DMS53 treated with DMSO at 0.1 percent for 48 hours (cell line): Measurements from ENCODE around the gene LSAMP.
"Not testable (repeated sequence)": the region's sequence is repeated elsewhere in the genome, so short reads cannot be mapped to it uniquely, and the experiment has no call there.

Experiments
- DNase-seq: peaks from one replicate; lab custom pipeline; 2025; ENCODE audit not compliant: unreplicated experiment; lab: John Stamatoyannopoulos, UW

LSAMP gene

GRCh38 chr3:115819785-115820384 is 625.4 kb downstream of the LSAMP start:
- DNase-seq = peak; percentile 66

- peak; percentile 15 for DNase-seq
Measured at GRCh38 chr3:115814778-115815380, 630.4 kb downstream of the LSAMP start.

GRCh38 chr3:115814006-115814405 is 631.3 kb downstream of the LSAMP start:
- DNase-seq = no peak

- DNase-seq = no peak
Measured at GRCh38 chr3:115808816-115809215, 636.5 kb downstream of the LSAMP start.

- DNase-seq = no peak
Measured at GRCh38 chr3:115808244-115808643, 637.0 kb downstream of the LSAMP start.

GRCh38 chr3:115806501-115806900 is 638.8 kb downstream of the LSAMP start:
- DNase-seq = no peak

GRCh38 chr3:115805520-115805919 is 639.8 kb downstream of the LSAMP start:
- DNase-seq = no peak

- no peak for DNase-seq
Measured at GRCh38 chr3:115804713-115805119, 640.6 kb downstream of the LSAMP start.

GRCh38 chr3:115804200-115804599 is 641.1 kb downstream of the LSAMP start:
- DNase-seq = no peak

GRCh38 chr3:115803661-115804060 is 641.6 kb downstream of the LSAMP start:
- DNase-seq = no peak

- no peak for DNase-seq
Measured at GRCh38 chr3:115800489-115801075, 644.7 kb downstream of the LSAMP start.

- not testable (repeated sequence) for DNase-seq
Measured at GRCh38 chr3:115800065-115800464, 645.2 kb downstream of the LSAMP start.

- DNase-seq = peak; percentile 38
Measured at GRCh38 chr3:115792206-115792955, 652.9 kb downstream of the LSAMP start.

- not testable (repeated sequence) for DNase-seq
Measured at GRCh38 chr3:115791271-115792153, 653.8 kb downstream of the LSAMP start.

GRCh38 chr3:115790759-115791158 is 654.5 kb downstream of the LSAMP start:
- peak; percentile 45 for DNase-seq

- no peak for DNase-seq
Measured at GRCh38 chr3:115789481-115789880, 655.8 kb downstream of the LSAMP start.

GRCh38 chr3:115788921-115789470 is 656.3 kb downstream of the LSAMP start:
- no peak for DNase-seq

GRCh38 chr3:115787818-115788217 is 657.5 kb downstream of the LSAMP start:
- DNase-seq = no peak

GRCh38 chr3:115785782-115786181 is 659.5 kb downstream of the LSAMP start:
- no peak for DNase-seq

- no peak for DNase-seq
Measured at GRCh38 chr3:115784739-115785536, 660.3 kb downstream of the LSAMP start.
